Activated naive CD4-positive, alpha-beta T cell treated with anti-CD3 and anti-CD28 coated beads, Interleukin-2, amount 10 ng/mL, durations not matched to agents 7 days and 5 days (primary cell): ENCODE results near the gene CFAP52.
"Not testable (repeated sequence)": the region's sequence is repeated elsewhere in the genome, so short reads cannot be mapped to it uniquely, and the experiment has no call there.

Source experiments
- CTCF ChIA-PET: fragments of 350-600 bp; sonication (Branson Sonifier 250); formaldehyde crosslinking; loops from one replicate; lab custom pipeline; 2021; ENCODE audit warnings: antibody characterized with exemption; lab: Charles Lee
- DNase-seq: peaks from one replicate; pipeline ENCODE4 v3.0.0-alpha.2; 2020
- H3K27ac Mint-ChIP-seq: one replicate; pipeline ENCODE4 v1.8.0; 2021; ENCODE audit warnings: mild to moderate bottlenecking, moderate library complexity, mixed read lengths
- H3K27me3 Mint-ChIP-seq: one replicate; pipeline ENCODE4 v1.8.0; 2021; ENCODE audit warnings: mild to moderate bottlenecking, mixed read lengths
- H3K36me3 Mint-ChIP-seq: one replicate; pipeline ENCODE4 v1.8.0; 2021; ENCODE audit warnings: mixed read lengths
- H3K4me1 Mint-ChIP-seq: one replicate; pipeline ENCODE4 v1.8.0; 2021; ENCODE audit warnings: mixed read lengths
- H3K4me3 Mint-ChIP-seq: one replicate; pipeline ENCODE4 v1.8.0; 2021; ENCODE audit warnings: mild to moderate bottlenecking, moderate library complexity, mixed read lengths
- H3K9me3 Mint-ChIP-seq: one replicate; pipeline ENCODE4 v1.8.0; 2021; ENCODE audit warnings: mixed read lengths

The CFAP52 gene

DNA sequence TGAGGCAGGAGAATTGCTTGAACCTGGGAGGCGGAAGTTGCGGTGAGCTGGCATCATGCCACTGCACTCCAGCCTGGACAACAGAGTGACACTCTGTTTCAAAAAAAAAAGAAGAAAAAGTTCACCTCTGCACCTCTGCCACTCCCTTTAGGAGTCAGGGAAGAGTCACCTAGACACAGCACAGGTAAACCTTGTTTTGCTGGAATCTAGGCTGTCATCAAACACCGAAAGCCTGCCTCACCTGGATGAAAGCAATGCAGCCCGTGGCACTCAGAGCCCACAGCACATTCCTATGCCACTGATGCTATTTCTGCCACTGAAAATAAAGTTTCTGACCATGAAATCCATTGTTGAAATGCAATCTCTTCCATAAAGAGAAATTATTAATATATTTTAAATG lies 22.2 kb downstream of the CFAP52 start:
- no peaks in the 10 kb centered on the region for H3K9me3 Mint-ChIP-seq
- H3K4me1 Mint-ChIP-seq, result no peaks in the 10 kb centered on the region
- peaks cover 4% of the 10 kb centered on the region for H3K27me3 Mint-ChIP-seq
- CTCF ChIA-PET, result no interaction called here
- H3K27ac Mint-ChIP-seq, result no peak overlapping the region
- H3K36me3 Mint-ChIP-seq, result no peaks in the 10 kb centered on the region
- no peak for DNase-seq
- no peak overlapping the region for H3K4me3 Mint-ChIP-seq

DNA sequence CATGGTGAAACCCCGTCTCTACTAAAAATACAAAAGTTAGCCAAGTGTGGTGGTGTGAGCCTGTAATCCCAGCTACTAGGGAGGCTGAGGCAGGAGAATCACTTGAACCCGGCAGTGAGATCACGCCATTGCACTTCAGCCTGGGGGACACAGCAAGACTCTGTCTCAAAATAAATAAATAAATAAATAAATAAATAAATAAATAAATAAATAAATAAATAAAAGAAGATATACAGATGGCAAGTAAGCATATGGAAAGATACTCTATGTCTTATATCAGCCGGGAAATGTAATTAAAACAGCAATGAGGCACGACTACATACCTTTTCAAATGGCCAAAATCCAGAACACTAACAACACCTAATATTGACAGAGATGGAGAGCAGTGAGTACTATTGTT lies 28.1 kb downstream of the CFAP52 start:
- CTCF ChIA-PET, H3K27me3 Mint-ChIP-seq, H3K4me3 Mint-ChIP-seq, H3K27ac Mint-ChIP-seq, H3K36me3 Mint-ChIP-seq, H3K9me3 Mint-ChIP-seq, H3K4me1 Mint-ChIP-seq, DNase-seq: not testable (repeated sequence)

DNA sequence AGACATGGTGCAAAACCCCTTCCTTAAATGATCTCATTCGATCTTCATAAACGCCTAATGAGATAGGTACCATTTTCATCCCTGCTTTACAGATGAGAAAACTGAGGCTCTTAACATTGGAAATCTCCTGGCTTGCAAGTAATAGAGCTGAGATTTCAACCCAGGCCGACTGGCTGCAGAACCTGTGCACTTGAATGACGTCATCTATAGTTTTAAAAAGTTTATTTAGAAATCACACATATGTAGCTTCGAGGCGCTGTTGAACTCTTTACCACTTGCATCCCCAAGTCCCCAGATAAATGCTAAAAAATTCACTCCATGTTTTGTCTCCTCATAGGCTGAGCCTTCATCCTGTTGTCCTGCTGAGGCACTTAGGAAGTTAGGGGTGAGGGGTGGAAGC lies 30.0 kb downstream of the CFAP52 start:
- H3K27ac Mint-ChIP-seq, result no peak overlapping the region
- no peak overlapping the region for H3K4me3 Mint-ChIP-seq
- H3K36me3 Mint-ChIP-seq, result no peaks in the 10 kb centered on the region
- H3K9me3 Mint-ChIP-seq, result no peaks in the 10 kb centered on the region
- CTCF ChIA-PET, result no interaction called here
- no peak for DNase-seq
- no peaks in the 10 kb centered on the region for H3K4me1 Mint-ChIP-seq
- H3K27me3 Mint-ChIP-seq, result no peaks in the 10 kb centered on the region

DNA sequence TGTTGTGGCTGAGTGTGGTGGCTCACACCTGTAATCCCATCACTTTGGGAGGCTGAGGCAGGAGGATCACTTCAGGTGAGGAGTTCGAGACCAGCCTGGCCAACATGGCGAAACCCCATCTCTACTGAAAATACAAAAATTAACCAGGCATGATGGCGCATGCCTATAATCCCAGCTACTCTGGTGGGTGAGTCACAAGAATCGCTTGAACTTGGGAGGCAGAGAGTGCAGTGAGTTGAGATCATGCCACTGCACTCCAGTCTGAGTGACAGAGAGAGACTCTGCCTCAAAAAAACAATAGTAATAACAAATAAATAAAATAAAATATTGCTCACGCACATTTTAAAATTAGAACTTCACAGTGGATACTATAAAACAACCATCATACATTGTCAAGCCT lies 30.6 kb downstream of the CFAP52 start:
- H3K4me1 Mint-ChIP-seq, H3K4me3 Mint-ChIP-seq, CTCF ChIA-PET, H3K9me3 Mint-ChIP-seq, DNase-seq, H3K36me3 Mint-ChIP-seq, H3K27me3 Mint-ChIP-seq, H3K27ac Mint-ChIP-seq: not testable (repeated sequence)

DNA sequence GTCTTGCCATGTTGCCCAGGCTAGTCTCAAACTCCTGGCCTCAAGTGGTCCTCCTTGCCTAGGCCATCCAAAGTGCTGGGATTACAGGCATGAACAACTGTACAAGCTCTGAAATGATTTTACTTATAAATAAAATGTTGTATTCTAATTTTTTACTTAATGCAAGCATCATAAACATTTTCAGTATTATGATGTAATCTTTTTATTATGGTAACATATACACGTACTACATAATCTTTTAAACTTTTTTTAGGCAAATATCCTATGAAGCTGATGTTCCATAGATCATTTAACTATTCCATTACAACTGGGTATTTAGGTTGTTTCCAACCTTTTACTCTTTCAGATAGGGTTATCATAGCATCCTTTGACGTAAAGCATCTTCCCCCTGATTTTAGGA lies 35.1 kb downstream of the CFAP52 start:
- H3K9me3 Mint-ChIP-seq, result no peaks in the 10 kb centered on the region
- no peaks in the 10 kb centered on the region for H3K4me1 Mint-ChIP-seq
- H3K4me3 Mint-ChIP-seq, result no peak overlapping the region
- DNase-seq, result no peak
- no peaks in the 10 kb centered on the region for H3K36me3 Mint-ChIP-seq
- no peak overlapping the region for H3K27ac Mint-ChIP-seq
- no peaks in the 10 kb centered on the region for H3K27me3 Mint-ChIP-seq
- CTCF ChIA-PET, result no interaction called here

DNA sequence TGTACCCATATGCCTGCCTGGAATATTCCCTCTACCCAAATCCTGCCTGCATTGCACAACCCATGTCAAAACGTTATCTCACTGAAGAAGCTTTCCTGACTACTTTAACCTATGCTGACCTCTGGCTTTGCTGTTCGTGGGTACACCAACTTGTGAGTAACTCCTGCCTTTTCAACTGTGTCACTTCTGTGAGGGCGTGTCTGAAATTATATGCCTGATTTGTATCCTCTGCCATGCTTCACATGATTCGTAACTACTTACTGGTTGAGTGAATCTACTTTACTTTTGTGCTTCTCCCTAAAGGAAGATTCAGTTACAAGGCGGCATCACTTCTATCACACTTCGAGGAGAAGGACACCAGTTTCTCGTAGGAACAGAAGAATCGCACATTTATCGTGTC lies 35.6 kb downstream of the CFAP52 start:
- Mint-ChIP-seq H3K36me3 (no peaks in the 10 kb centered on the region), H3K27ac (no peak overlapping the region), H3K4me1 (no peaks in the 10 kb centered on the region), H3K4me3 (no peak overlapping the region), H3K9me3 (no peaks in the 10 kb centered on the region), H3K27me3 (no peaks in the 10 kb centered on the region)
- CTCF ChIA-PET, result no interaction called here
- no peak for DNase-seq

DNA sequence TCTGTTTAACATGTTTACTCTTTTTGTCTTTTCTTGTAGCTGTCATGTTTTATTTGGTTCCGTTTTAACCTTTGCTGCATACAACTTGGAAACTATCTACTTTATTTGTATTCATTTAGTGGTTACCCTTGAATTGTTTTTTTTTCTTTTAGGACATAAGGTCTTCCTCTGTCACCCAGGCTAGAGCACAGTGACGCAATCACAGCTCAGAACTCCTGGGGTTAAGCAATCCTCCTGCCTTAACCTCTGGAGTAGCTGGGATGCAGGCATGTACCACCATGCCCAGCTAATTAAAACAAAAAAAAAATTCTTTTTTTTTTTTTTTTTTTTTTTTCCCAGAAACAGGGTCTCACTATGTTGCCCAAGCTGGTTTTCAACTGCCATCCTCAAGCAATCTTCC lies 39.0 kb downstream of the CFAP52 start:
- Mint-ChIP-seq H3K27ac (no peak overlapping the region), H3K27me3 (no peaks in the 10 kb centered on the region), H3K36me3 (no peaks in the 10 kb centered on the region), H3K9me3 (no peaks in the 10 kb centered on the region), H3K4me3 (no peak overlapping the region), H3K4me1 (no peaks in the 10 kb centered on the region)
- CTCF ChIA-PET, result no interaction called here
- DNase-seq, result no peak

DNA sequence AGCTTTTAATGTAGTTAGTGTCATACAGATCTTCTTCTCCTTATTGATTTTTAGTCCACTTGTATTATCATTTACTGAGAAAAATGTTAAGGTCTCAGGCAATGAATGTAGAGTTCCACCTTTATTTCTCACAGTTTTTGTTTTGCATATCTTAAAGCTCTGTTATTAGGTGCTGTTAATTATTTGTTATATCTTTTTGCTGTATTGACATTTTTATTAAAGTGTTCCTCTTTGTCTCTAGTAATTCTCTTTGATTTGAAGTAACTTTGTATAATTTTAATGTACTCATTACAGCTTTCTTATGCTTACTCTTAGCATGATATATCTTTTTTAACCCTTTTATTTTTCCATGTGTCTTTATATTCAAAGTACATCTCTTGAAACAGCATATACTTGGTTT lies 46.5 kb downstream of the CFAP52 start:
- H3K4me3 Mint-ChIP-seq, result no peak overlapping the region
- H3K27ac Mint-ChIP-seq, result no peak overlapping the region
- peaks cover 4% of the 10 kb centered on the region for H3K27me3 Mint-ChIP-seq
- CTCF ChIA-PET, result no interaction called here
- H3K4me1 Mint-ChIP-seq, result no peaks in the 10 kb centered on the region
- H3K36me3 Mint-ChIP-seq, result no peaks in the 10 kb centered on the region
- peaks cover 3% of the 10 kb centered on the region for H3K9me3 Mint-ChIP-seq
- no peak for DNase-seq

DNA sequence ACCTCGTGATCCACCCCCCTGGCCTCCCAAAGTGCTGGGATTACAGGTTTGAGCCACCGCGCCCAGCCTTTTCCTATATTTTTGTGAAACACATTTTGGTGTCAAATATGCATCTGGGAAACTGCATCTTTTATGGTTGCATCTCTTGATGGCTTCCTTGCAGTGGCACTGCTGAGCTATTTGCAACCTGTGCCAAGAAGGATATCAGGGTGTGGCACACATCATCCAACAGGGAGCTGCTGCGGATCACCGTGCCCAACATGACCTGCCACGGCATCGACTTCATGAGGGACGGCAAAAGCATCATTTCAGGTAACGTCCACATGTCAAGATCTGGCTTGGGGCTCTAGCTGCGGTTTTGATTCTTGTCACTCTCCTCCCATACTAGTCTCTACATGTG lies 52.1 kb downstream of the CFAP52 start:
- no peaks in the 10 kb centered on the region for H3K4me1 Mint-ChIP-seq
- H3K36me3 Mint-ChIP-seq, result no peaks in the 10 kb centered on the region
- H3K9me3 Mint-ChIP-seq, result peaks cover 3% of the 10 kb centered on the region
- no peak for DNase-seq
- CTCF ChIA-PET, result no interaction called here
- no peak overlapping the region for H3K4me3 Mint-ChIP-seq
- H3K27me3 Mint-ChIP-seq, result peaks cover 11% of the 10 kb centered on the region
- no peak overlapping the region for H3K27ac Mint-ChIP-seq

DNA sequence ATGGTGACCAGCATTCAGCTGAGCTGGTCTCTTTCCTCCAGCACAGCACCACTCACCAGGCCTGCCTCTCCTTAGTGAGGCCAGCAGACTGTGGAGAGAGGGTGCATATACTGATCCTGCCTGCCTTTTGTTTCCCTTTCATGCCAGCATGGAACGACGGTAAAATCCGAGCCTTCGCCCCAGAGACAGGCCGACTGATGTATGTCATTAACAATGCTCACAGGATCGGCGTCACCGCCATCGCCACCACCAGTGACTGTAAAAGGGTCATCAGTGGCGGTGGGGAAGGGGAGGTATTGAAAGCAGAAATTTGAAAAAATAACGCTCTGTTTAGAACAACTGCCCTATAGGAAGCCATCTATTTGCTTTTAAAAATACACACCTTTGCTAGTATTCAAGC lies 56.3 kb downstream of the CFAP52 start:
- no peak overlapping the region for H3K27ac Mint-ChIP-seq
- CTCF ChIA-PET, result no interaction called here
- H3K4me1 Mint-ChIP-seq, result no peaks in the 10 kb centered on the region
- peaks cover 9% of the 10 kb centered on the region for H3K27me3 Mint-ChIP-seq
- no peaks in the 10 kb centered on the region for H3K36me3 Mint-ChIP-seq
- no peak overlapping the region for H3K4me3 Mint-ChIP-seq
- no peaks in the 10 kb centered on the region for H3K9me3 Mint-ChIP-seq
- no peak for DNase-seq

DNA sequence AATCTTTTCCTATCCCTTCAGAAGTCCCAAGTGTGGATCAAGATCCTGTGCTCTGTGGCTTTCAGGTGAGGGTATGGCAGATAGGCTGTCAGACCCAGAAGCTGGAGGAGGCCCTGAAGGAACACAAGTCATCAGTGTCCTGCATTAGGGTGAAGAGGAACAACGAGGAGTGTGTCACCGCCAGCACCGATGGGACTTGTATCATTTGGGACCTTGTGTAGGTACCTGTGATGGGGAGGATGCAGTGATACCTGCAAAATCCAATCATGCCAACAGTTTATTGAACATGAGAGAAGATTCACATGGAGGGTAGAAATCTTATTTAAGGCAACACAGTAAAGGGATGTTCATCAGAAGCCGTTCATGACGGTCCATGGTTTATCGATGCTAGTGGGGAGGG lies 58.9 kb downstream of the CFAP52 start:
- no peak for DNase-seq
- no peak overlapping the region for H3K27ac Mint-ChIP-seq
- CTCF ChIA-PET, result no interaction called here
- no peaks in the 10 kb centered on the region for H3K4me1 Mint-ChIP-seq
- no peaks in the 10 kb centered on the region for H3K9me3 Mint-ChIP-seq
- no peaks in the 10 kb centered on the region for H3K36me3 Mint-ChIP-seq
- peaks cover 13% of the 10 kb centered on the region for H3K27me3 Mint-ChIP-seq
- H3K4me3 Mint-ChIP-seq, result no peak overlapping the region

DNA sequence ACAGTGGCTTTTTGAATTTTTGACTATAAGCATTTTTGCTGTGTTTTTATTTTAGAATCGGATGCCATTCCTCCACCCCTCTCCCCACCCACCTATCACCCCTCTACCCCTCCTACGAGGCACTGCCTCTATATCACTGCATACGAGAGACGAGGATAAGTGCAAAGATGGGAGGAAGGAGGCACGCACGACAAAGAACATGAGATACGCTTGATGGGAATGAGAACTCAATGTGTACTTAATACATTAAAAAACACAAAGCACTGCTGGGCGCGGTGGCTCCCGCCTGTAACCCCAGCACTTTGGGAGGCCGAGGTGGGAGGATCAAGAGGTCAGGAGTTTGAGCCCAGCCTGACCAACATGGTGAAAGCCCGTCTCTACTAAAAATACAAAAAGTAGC lies 60.1 kb downstream of the CFAP52 start:
- CTCF ChIA-PET, result no interaction called here
- H3K4me1 Mint-ChIP-seq, result no peaks in the 10 kb centered on the region
- H3K27ac Mint-ChIP-seq, result no peak overlapping the region
- H3K36me3 Mint-ChIP-seq, result no peaks in the 10 kb centered on the region
- no peak overlapping the region for H3K4me3 Mint-ChIP-seq
- H3K9me3 Mint-ChIP-seq, result no peaks in the 10 kb centered on the region
- H3K27me3 Mint-ChIP-seq, result peaks cover 12% of the 10 kb centered on the region
- DNase-seq, result no peak

DNA sequence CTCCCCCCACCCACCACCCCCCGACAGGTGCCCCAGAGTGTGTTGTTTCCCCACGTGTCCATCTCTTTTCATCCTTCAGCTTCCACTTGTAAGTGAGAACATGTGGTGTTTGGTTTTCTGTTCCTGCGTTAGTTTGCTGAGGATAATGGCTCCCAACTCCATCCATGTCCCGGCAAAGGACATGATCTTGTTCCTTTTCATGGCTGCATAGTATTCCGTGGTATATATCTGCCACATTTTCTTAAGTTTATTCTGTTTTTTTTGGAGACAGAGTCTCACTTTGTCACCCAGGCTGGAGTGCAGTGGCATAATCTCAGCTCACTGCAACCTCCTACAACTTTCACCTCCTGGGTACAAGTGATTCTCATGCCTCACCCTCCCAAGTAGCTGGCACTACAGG lies 63.9 kb downstream of the CFAP52 start:
- H3K4me1 Mint-ChIP-seq, CTCF ChIA-PET, H3K9me3 Mint-ChIP-seq, H3K36me3 Mint-ChIP-seq, H3K4me3 Mint-ChIP-seq, DNase-seq, H3K27ac Mint-ChIP-seq: not testable (repeated sequence)
- H3K27me3 Mint-ChIP-seq, result peaks cover 36% of the 10 kb centered on the region

DNA sequence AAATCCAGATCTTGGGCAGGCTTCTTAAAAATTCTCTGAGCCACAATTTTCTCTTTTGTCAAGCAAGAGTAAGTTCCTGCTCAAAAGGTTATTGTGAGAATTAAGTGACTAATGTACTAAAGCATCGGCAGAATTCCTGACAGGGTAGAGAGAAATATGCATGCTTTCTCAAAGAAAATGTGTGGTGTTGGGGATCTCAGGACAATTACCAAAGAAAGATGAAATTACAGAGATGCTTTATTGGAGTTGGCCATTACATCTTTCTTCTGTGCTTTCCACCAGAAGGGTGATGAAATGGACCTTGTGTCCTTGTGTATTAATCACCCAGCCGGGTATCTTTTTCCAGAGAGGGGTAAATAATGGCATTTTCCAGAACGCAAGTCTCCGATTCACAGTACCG lies 67.2 kb downstream of the CFAP52 start:
- DNase-seq, result no peak
- Mint-ChIP-seq H3K27ac (no peak overlapping the region), H3K36me3 (peaks cover 2% of the 10 kb centered on the region), H3K4me3 (no peak overlapping the region), H3K27me3 (peaks cover 59% of the 10 kb centered on the region), H3K9me3 (no peaks in the 10 kb centered on the region), H3K4me1 (peaks cover 15% of the 10 kb centered on the region)
- CTCF ChIA-PET, result no interaction called here

DNA sequence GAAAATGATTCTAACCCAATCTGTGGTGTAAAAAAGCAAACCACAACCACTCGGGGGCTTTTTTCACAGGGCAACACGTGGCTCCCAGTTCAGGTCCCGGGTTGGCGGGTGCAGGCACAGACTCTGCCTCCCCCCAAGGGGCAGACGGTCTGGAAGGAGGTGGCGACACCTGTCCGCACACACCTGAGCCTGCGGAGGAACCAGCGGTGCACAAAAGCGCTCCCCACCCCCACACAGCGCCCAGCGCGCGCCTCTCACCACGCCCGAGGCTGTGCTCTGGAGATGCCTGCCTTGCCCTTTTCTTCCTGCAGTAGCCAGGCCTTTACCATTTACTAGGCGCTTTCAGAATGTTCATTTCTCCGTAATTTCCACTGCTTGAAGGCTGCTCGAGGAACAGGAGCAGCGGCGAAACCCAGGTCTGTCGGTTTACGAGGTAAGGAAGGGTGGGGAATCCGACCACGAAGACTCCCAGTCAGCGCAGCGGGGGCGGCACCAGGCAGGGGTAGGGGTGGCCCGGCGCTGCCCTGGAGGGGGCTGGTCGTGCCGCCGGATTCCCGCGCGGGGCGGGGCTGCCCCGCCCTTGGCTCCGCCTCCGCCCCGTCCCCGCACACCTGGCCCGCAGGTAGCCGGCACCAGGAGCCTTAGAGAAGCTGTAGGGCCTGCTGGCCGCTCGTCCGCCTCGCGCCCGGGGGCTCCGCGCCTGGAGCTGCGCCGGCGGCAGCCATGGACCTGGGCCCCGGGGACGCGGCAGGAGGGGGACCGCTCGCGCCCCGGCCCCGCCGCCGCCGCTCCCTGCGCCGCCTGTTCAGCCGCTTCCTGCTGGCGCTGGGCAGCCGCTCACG lies 68.7 kb downstream of the CFAP52 start, which contains the start of gene USP43:
Gene USP43, plus strand, starts transcription at position 608 of the 842 bp plus-strand sequence. Its CDS starts 116 bp downstream, at position 724.
- CTCF ChIA-PET, result no interaction called here
- DNase-seq, result peak; percentile 27
- peaks cover 2% of the 10 kb centered on the region for H3K36me3 Mint-ChIP-seq
- peaks cover 64% of the 10 kb centered on the region for H3K27me3 Mint-ChIP-seq
- H3K4me3 Mint-ChIP-seq, result peak within 1 kb of the TSS; percentile 69
- peaks cover 17% of the 10 kb centered on the region for H3K4me1 Mint-ChIP-seq
- no peaks in the 10 kb centered on the region for H3K9me3 Mint-ChIP-seq
- H3K27ac Mint-ChIP-seq, result no peak within 1 kb of the TSS
